OCI-LY3 (cell line): ENCODE results near the gene ESRP2.

Source experiments
- H2AFZ ChIP-seq: fragments of 200-600, 300-600 bp; shearing (Covaris generic); 2 replicates; pipeline ENCODE4 v1.6.0; 2014; ENCODE audit warnings: antibody characterized with exemption, low read depth, low read length
- H3K27ac ChIP-seq: fragments of 200-600, 300-600 bp; sonication (generic); 2 replicates; pipeline ENCODE4 v1.5.1; 2014; ENCODE audit warnings: mild to moderate bottlenecking, low read length, moderate library complexity, mixed read lengths
- H3K27me3 ChIP-seq: fragments of 200-600, 300-600 bp; sonication (generic); 2 replicates; pipeline ENCODE4 v1.6.1; 2014; ENCODE audit warnings: low read depth, low read length, mixed read lengths
- H3K36me3 ChIP-seq: fragments of 200-600, 300-600 bp; sonication (generic); replicated peaks from 2 replicates; pipeline ENCODE3; 2014; ENCODE audit warnings: low read depth, low read length, mixed read lengths
- H3K4me1 ChIP-seq: fragments of 300-600, 200-600 bp; sonication (generic); 2 replicates; pipeline ENCODE4 v1.6.1; 2014; ENCODE audit warnings: low read length, mixed read lengths
- H3K4me2 ChIP-seq: fragments of 200-600, 300-600 bp; sonication (generic); 2 replicates; pipeline ENCODE4 v1.6.1; 2014; ENCODE audit warnings: low read length, mixed read lengths
- H3K4me3 ChIP-seq: fragments of 300-600, 200-600 bp; sonication (generic); 2 replicates; pipeline ENCODE4 v1.5.1; 2014; ENCODE audit warnings: antibody characterized with exemption, mild to moderate bottlenecking, low read length, moderate library complexity
- H3K79me2 ChIP-seq: fragments of 300-600, 200-600 bp; shearing (Covaris generic); 2 replicates; pipeline ENCODE4 v1.6.1; 2014; ENCODE audit warnings: mild to moderate bottlenecking, low read length, mixed read lengths
- H3K9ac ChIP-seq: fragments of 300-600, 200-600 bp; shearing (Covaris generic); 2 replicates; pipeline ENCODE4 v1.6.0; 2014; ENCODE audit warnings: mild to moderate bottlenecking, low read length, moderate library complexity
- H3K9me3 ChIP-seq: fragments of 200-600, 300-600 bp; shearing (Covaris generic); 2 replicates; pipeline ENCODE4 v1.6.1; 2014; ENCODE audit warnings: low read length, mixed read lengths; ENCODE audit not compliant: insufficient read depth
- H4K20me1 ChIP-seq: fragments of 200-600, 300-600 bp; sonication (generic); 2 replicates; pipeline ENCODE4 v1.6.1; 2016; ENCODE audit warnings: low read length, mixed read lengths; ENCODE audit not compliant: insufficient read depth
- EZH2phosphoT487 ChIP-seq: fragments of 200-600 bp; shearing (Covaris generic); IDR thresholded peaks from 2 replicates; pipeline ENCODE4 v1.6.1; 2018; ENCODE audit warnings: antibody characterized with exemption, mixed run types, low read depth
- TF ChIP-seq, protein P1 (sequence below): fragments of 200-600, 300-600 bp; sonication (generic); IDR thresholded peaks from 2 replicates; pipeline ENCODE4 v1.5.1; 2014; ENCODE audit warnings: antibody characterized with exemption, low read length, low read depth

ESRP2 gene

DNA sequence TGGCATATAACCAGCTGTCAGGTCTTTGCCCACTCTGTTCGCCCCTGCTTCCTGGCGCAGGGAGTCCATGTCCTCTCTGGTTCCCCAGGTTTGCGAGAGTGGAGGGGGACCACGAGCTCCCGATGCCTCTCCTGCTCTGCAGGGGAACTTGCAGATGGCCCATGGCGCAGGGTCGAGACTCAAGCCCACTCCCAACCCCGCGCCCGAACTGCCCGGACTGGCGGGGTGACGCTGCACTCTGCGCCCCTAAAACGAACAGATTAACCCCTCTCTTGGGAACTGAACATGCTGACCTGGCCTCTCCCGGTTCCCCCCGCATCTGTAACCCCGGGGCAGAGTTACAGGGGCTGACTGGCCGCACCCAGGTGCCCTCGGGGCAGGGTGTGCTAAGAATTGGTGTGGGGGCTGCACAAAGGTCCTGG, 8.6 kb upstream of the ESRP2 start:
- H3K9me3 ChIP-seq, result no peaks in the 10 kb centered on the region
- peak overlapping the region; percentile 91 for H2AFZ ChIP-seq
- no peaks in the 10 kb centered on the region for H3K79me2 ChIP-seq
- TF ChIP-seq EZH2phosphoT487, result no peak
- TF ChIP-seq, protein P1, sequence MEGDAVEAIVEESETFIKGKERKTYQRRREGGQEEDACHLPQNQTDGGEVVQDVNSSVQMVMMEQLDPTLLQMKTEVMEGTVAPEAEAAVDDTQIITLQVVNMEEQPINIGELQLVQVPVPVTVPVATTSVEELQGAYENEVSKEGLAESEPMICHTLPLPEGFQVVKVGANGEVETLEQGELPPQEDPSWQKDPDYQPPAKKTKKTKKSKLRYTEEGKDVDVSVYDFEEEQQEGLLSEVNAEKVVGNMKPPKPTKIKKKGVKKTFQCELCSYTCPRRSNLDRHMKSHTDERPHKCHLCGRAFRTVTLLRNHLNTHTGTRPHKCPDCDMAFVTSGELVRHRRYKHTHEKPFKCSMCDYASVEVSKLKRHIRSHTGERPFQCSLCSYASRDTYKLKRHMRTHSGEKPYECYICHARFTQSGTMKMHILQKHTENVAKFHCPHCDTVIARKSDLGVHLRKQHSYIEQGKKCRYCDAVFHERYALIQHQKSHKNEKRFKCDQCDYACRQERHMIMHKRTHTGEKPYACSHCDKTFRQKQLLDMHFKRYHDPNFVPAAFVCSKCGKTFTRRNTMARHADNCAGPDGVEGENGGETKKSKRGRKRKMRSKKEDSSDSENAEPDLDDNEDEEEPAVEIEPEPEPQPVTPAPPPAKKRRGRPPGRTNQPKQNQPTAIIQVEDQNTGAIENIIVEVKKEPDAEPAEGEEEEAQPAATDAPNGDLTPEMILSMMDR, result no peak
- H3K27ac ChIP-seq, result no peak overlapping the region
- H4K20me1 ChIP-seq, result no peaks in the 10 kb centered on the region
- no peaks in the 10 kb centered on the region for H3K27me3 ChIP-seq
- no peaks in the 10 kb centered on the region for H3K36me3 ChIP-seq
- H3K4me2 ChIP-seq, result peak overlapping the region; percentile 95
- peaks cover 12% of the 10 kb centered on the region; the same call in 1 of the 2 replicates for H3K4me1 ChIP-seq
- peak overlapping the region; percentile 77 for H3K9ac ChIP-seq
- H3K4me3 ChIP-seq, result peak overlapping the region; percentile 95

DNA sequence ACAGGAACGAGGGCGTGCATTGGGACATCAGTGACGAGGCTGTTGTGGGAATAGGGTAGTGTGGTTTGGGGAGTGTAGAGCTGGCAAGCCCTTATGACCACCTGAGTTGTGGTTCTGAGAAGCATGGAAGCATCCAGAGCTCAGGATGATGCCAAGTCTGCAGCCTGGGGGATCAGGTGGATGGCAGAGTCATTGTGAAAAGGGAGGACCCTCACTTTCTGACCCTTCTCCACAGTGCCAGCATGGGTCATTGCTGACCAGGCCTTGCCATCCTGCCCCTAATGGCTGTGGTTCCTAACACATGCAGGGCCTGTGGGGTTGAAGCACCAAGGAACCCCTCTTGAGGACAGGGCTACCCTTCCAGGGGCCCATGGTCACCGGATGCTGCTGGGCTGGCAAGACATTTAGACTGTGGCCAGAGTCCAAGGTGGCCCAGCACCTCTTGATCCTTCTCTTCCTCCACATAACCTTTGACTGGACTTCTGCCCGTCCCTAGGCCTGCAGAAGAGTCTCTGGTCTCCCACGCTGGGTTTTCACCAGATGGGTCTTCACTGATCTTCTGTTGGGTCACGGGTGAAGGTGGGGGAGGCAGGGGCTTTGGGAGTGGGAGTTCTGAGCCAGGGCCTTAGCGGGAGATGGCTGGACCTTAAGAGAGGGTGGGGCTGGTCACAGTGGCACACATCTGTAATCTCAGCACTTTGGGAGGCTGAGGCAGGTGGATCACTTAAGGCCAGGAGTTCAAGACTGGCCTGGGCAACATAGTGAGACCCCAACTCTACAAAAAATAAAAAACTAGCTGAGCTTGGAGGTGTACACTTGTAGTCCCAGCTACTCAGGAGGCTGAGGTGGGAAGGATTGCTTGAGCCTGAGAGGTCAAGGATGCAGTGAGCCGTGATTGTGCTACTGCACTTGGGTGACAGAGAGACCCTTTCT, 7.3 kb upstream of the ESRP2 start:
- no peak overlapping the region for H3K4me2 ChIP-seq
- no peaks in the 10 kb centered on the region for H3K36me3 ChIP-seq
- H3K9ac ChIP-seq, result no peak overlapping the region
- H3K79me2 ChIP-seq, result no peaks in the 10 kb centered on the region
- H4K20me1 ChIP-seq, result no peaks in the 10 kb centered on the region
- H3K4me1 ChIP-seq, result peaks cover 12% of the 10 kb centered on the region; the same call in 1 of the 2 replicates
- H2AFZ ChIP-seq, result no peak overlapping the region
- H3K9me3 ChIP-seq, result no peaks in the 10 kb centered on the region
- H3K27ac ChIP-seq, result no peak overlapping the region
- no peaks in the 10 kb centered on the region for H3K27me3 ChIP-seq
- H3K4me3 ChIP-seq, result no peak overlapping the region
- TF ChIP-seq, protein P1, result no peak
- TF ChIP-seq EZH2phosphoT487, result no peak

DNA sequence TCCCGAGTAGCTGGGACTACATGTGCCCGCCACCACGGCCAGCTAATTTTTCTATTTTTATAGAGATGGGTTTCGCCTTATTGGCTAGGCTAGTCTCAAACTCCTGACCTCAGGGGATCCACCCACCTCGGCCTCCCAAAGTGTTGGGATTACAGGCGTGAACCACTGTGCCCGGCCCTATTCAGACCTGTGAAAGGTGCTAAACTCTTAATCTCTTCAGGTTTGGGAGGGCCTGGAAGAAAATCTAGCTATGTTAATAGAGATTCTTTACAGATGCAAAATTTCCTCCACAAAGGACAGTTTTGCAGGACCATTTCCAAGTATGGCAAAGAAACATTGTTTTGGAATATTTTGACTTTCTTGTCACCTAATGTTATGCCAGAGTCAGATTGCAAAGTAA, 6.2 kb upstream of the ESRP2 start:
- Histone ChIP-seq H3K36me3 (no peaks in the 10 kb centered on the region), H2AFZ (no peak overlapping the region), H3K9me3 (no peaks in the 10 kb centered on the region), H3K4me2 (no peak overlapping the region), H3K4me3 (no peak overlapping the region), H3K27ac (no peak overlapping the region), H3K4me1 (peaks cover 12% of the 10 kb centered on the region; the same call in 1 of the 2 replicates), H3K27me3 (no peaks in the 10 kb centered on the region), H3K79me2 (no peaks in the 10 kb centered on the region), H4K20me1 (no peaks in the 10 kb centered on the region), H3K9ac (no peak overlapping the region)
- TF ChIP-seq EZH2phosphoT487, result no peak
- TF ChIP-seq, protein P1, result no peak

DNA sequence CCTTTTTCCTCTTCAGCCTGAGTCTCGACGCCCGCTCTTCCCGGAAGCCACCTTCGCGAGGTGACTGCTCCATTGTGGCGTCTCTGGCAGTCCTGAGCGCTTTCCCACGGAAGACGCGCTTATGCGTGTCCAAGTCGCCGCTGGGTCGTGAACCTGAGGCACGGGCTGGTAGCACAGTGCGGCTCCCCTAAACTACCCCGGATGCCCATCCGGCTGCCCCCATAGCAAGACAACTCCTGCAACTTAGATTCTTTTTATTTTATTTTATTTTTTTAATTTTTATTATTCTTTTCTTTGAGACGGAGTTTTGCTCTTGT, 2.1 kb upstream of the ESRP2 start:
- TF ChIP-seq EZH2phosphoT487, result no peak
- TF ChIP-seq, protein P1, result no peak
- Histone ChIP-seq H3K4me1 (no peaks in the 10 kb centered on the region), H3K36me3 (no peaks in the 10 kb centered on the region), H3K4me2 (peak overlapping the region; percentile 65), H3K9me3 (no peaks in the 10 kb centered on the region), H3K9ac (peak overlapping the region; percentile 23; the same call in 1 of the 2 replicates), H2AFZ (peak overlapping the region; percentile 59; the same call in 1 of the 2 replicates), H4K20me1 (no peaks in the 10 kb centered on the region), H3K27me3 (no peaks in the 10 kb centered on the region), H3K27ac (no peak overlapping the region), H3K79me2 (no peaks in the 10 kb centered on the region), H3K4me3 (peak overlapping the region; percentile 78)
